Pancreas (tissue), 10 donors: ENCODE data around the gene PTGIS. TPM values are rescaled to one million over a fixed set of nuclear protein-coding genes. Genes with fewer than 3 reads are reported as not detected.

ENCODE experiments used
- ATAC-seq, 4 donors: fragments of 200-7000 bp; cut with Tn5 transposase; one replicate each; pipeline versions ENCODE4 v1.8.0 to v1.9.1; 2020; ENCODE audit warnings: mild to moderate bottlenecking in 4 of 4, moderate library complexity in 4 of 4
- DNase-seq, 6 donors: peaks; one replicate each; pipeline ENCODE4 v3.0.0-alpha.2; 2020
- FAIRE-seq: peaks from 2 replicates; lab custom pipeline; 2012; peaks lifted over from hg19 to GRCh38; lab: Jason Lieb, UNC
- H3K27ac ChIP-seq, 4 donors: fragments of 200-600 bp; sonication (generic); 1 replicate in 3 of 4; 2 replicates in 1 of 4; pipeline versions ENCODE4 v1.5.0 to v1.8.0; 2020
- H3K27me3 ChIP-seq, 4 donors: fragments of 200-600 bp; one replicate each; pipeline ENCODE4 v1.8.0; 2021
- H3K36me3 ChIP-seq, 3 donors: fragments of 200-600 bp; sonication (generic) in 1 of 3; one replicate each; pipeline versions ENCODE4 v1.5.0 to v1.8.0; 2020 to 2021
- H3K4me1 ChIP-seq, 3 donors: fragments of 200-600 bp; one replicate each; pipeline ENCODE4 v1.8.0; 2021
- H3K4me3 ChIP-seq, 4 donors: fragments of 200-600 bp; sonication (generic) in 2 of 4; one replicate each; pipeline versions ENCODE4 v1.5.0 to v1.8.0; 2020 to 2021
- H3K9me3 ChIP-seq, 4 donors: fragments of 200-600 bp; one replicate each; pipeline ENCODE4 v1.8.0; 2021
- CTCF ChIP-seq, 4 donors: fragments of 200-600 bp; sonication (generic) in 3 of 4; IDR thresholded peaks; one replicate each; pipeline versions ENCODE4 v1.5.0 to v1.8.0; 2021; ENCODE audit warnings: antibody characterized with exemption in 4 of 4
- WGBS, 2 donors: extraction: QIAGEN DNeasy Blood & Tissue Kit; methylation state at CpG; one replicate each; pipeline ENCODE4 v1.1.7; 2013; 5-methylcytosine and 5-hydroxymethylcytosine counted together
- intact Hi-C, 3 donors: fragments of 100-400 bp; cut with DNase I; formaldehyde crosslinking; loops; one replicate each; pipeline versions ENCODE4 v1.11.1 to v1.14.2; 2022
- polyA plus RNA-seq, 2 donors: library from polyadenylated mRNA; stranded (reverse); fragments of 200-250 nt; gene quantifications; one replicate each; pipeline ENCODE4 v1.2.3, GENCODE V29; 2013
- total RNA-seq, 6 donors: library from RNA; stranded (reverse); fragmentation: NEBNext Ultra II Directional in 4 of 6; extraction: Animal tissue kit (Norgen Biotek cat#: 25700) in 4 of 6; gene quantifications; one replicate each; pipeline versions ENCODE4 v1.2.1 to v1.2.4, GENCODE V29; 2021 to 2023
- donor health status: healthy with polysubstance abuse.
- donor health status: DM: no; HTN: no; CAD: no; lungs with moderate emphysema.
- donor health status: DM: no; HTN: no; CAD: no.
- donor health status: control.
- donor health status: control.
- donor health status: Bipolar disorder and iron deficiency.
- donor health status: DM: yes; HTN: yes; CAD: no.
- donor health status: DM: no; HTN: no; CAD: no.
- donor health status: DM: no; HTN: no; CAD: no.
- donor health status: DM: yes; HTN: yes; CAD: no.

Gene PTGIS
- total and polyA plus RNA-seq, 8 donors: 1.2 to 16.2 (median 2.9) TPM

GRCh38 chr20:49579195-49579594, 11.3 kb upstream of the PTGIS start:
- no peak overlapping the region for H3K27ac ChIP-seq
- DNase-seq (no peak), ATAC-seq (no peak), FAIRE-seq (no peak)
- no peaks in the 10 kb centered on the region for H3K36me3 ChIP-seq
- H3K27me3 ChIP-seq: no peaks in the 10 kb centered on the region
- no peak for TF ChIP-seq CTCF (IDR thresholded peaks at IDR 0.05)
- H3K4me1 ChIP-seq: peaks cover 3 to 14% (median 4%) of the 10 kb centered on the region in 3 donors
- intact Hi-C loops: no loop called here
- H3K9me3 ChIP-seq: no peaks in the 10 kb centered on the region
- whole genome bisulfite sequencing, 2 donors: 95 to 98% methylated on average over 4 of the region's 4 CpGs
- no peak overlapping the region for H3K4me3 ChIP-seq

- Histone ChIP-seq H3K9me3 (no peaks in the 10 kb centered on the region), H3K36me3 (no peaks in the 10 kb centered on the region), H3K4me3 (no peak overlapping the region), H3K27ac (no peak overlapping the region), H3K27me3 (no peaks in the 10 kb centered on the region), H3K4me1 (peaks cover 0 to 6% (median 0%) of the 10 kb centered on the region in 3 donors)
- no peak for FAIRE-seq
- 87 to 93% methylated on average over 4 of the region's 4 CpGs for WGBS, 2 donors
- no peak for TF ChIP-seq CTCF (IDR thresholded peaks at IDR 0.05)
- no peak for DNase-seq
- intact Hi-C loops: no loop called here
- ATAC-seq: no peak
Observed at GRCh38 chr20:49578436-49578835, 10.5 kb upstream of the PTGIS start.

- no peak for TF ChIP-seq CTCF (IDR thresholded peaks at IDR 0.05)
- no peaks in the 10 kb centered on the region for H3K9me3 ChIP-seq
- no peak for ATAC-seq
- no peak for DNase-seq
- H3K4me1 ChIP-seq: no peaks in the 10 kb centered on the region
- WGBS, 2 donors: 66 to 71% methylated on average over 5 of the region's 5 CpGs
- no peak overlapping the region for H3K4me3 ChIP-seq
- no peaks in the 10 kb centered on the region for H3K27me3 ChIP-seq
- FAIRE-seq: no peak
- no peaks in the 10 kb centered on the region for H3K36me3 ChIP-seq
- no peak overlapping the region for H3K27ac ChIP-seq
- intact Hi-C loops: no loop called here
Observed at GRCh38 chr20:49575551-49576060, 7.7 kb upstream of the PTGIS start.

- DNase-seq: peak in 1 of 6 donors; percentile 8
Observed at GRCh38 chr20:49573900-49574416, 6.0 kb upstream of the PTGIS start.

More at GRCh38 chr20:49573900-49574416, 6.0 kb upstream of the PTGIS start:
- ATAC-seq (peak in 1 of 4 donors; percentile 57), FAIRE-seq (no peak)
- no peaks in the 10 kb centered on the region for H3K36me3 ChIP-seq
- H3K4me3 ChIP-seq: no peak overlapping the region
- H3K27me3 ChIP-seq: no peaks in the 10 kb centered on the region
- H3K27ac ChIP-seq: no peak overlapping the region
- TF ChIP-seq CTCF (IDR thresholded peaks at IDR 0.05): no peak
- H3K4me1 ChIP-seq: no peaks in the 10 kb centered on the region
- H3K9me3 ChIP-seq: no peaks in the 10 kb centered on the region
- intact Hi-C loops: no loop called here
- WGBS, 2 donors: 81 to 87% methylated on average over 8 of the region's 8 CpGs
